NCI-H2171 treated with DMSO at 0.1 percent for 48 hours (cell line): ENCODE measurements around the gene CEBPE.

ENCODE experiments used
- DNase-seq: peaks from one replicate; lab custom pipeline; 2025; lab: John Stamatoyannopoulos, UW

CEBPE gene

DNA sequence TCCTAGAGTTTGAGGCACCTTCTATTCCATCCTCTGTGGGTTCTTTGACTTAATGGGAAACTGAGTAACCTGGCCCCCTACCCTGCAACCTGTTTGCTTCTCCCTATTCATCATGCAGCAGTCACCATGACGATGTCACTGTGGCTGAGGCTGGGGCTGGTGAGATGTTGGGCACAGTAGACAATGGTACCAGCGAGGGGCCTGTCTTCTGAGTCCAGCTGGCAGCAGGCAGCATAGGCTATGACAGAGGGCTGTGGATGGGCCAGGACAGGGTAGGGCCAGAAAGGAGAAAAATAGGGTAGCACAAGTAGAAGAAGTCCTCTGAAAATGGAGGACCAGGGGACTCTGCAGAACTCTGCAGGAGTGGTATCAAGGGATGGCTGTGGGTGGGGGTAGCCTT, 16.3 kb downstream of the CEBPE start:
- DNase-seq = no peak

- no peak for DNase-seq
Observed at GRCh38 chr14:23101986-23102625, 16.9 kb downstream of the CEBPE start.

- DNase-seq = no peak
Observed at GRCh38 chr14:23101213-23101970, 17.7 kb downstream of the CEBPE start.

DNA sequence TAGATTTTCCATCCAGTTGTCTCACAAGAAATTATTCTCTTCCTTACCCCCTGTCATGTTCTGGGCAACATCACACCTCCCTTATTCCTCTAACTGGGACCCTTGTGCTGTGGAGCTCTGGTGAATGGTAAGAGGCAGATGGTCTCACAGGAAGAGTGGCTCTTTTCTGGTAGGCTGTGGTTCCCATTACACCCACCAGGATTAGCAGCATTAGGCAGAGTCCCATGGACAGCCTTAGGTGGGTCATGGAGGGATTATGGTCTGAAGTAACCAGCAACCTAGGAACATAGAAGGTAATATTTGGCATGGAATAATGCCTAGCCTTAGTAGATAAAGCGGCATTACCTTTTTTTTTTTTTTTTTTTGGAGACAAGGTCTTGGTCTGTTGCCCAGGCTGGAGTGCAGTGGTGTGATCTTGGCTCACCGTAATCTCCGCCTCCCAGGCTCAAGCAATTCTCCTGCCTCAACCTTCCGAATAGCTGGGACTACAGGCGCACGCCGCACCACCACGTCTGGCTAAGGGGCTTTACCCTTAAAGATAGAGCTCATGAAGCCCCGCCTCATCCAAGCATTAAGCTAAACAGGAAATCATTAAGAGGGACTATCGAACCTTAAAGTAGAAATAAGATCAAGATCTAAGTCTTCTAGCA, 19.7 kb downstream of the CEBPE start:
- DNase-seq = no peak

DNA sequence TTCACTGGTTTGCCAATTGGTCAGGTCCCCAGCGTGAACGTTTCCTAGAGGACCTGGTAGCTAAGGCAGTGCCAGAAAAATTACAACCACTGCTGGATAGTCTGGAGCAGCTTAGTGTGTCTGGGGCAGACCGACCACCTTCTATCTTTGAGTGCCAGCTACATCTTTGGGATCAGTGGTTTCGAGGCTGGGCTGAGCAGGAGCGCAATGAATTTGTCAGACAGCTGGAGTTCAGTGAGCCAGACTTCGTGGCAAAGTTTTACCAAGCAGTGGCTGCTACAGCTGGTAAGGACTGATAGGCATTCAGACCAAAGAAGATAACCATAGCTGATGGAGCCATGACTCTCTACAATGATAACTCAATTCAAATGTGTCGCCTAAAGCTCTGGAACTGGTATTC, 21.3 kb downstream of the CEBPE start:
- DNase-seq = no peak

DNA sequence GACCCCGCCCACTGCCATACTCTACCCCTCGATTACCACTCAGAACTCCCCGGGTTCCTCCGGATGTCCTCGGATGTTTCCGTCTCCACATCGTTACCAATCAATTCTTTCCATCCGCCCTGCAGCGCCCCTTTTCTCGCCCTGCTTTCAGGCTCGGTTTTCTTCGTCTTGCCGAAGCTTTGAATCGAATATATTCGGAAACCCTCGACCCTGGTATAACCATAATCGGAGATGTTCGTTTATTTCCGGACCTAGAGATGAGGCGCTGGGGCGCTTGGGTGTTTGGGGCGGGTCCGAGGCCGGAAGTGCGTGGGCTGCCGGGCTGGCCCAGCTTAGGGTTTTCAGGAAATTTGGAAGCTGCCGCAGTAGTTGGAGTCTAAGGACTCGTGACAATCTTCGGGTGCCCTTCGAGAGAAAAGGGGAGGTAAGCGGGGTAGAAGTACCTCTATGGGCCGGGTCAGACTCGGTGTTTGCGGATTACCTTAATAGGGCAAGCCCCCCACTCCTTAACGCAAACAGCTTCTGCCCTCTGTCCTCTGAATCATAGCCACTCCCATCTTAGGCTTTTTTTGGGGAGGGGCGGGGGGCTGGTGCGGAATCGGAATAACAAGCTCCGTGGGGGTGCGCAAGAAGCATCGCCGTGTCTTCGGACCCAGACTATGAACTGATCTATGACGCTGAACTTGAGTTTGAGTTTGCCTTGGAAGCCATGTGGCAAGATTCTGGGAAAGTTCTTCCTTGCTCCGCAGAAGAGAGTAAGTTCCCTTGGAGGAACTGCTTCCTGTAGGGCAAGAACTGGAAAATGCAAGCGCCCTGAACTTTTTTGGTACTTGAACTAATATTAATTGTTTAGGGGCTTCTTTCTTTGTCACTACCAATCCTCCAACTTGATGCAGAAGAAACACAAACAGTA, 23.6 kb downstream of the CEBPE start, which contains the start of gene C14orf119:
Gene C14orf119, plus strand, starts transcription at position 310 of the 913 bp plus-strand sequence. CDS start 2,154 bp downstream, outside the sequence.
- DNase-seq = no peak

GRCh38 chr14:23094666-23095195, 24.3 kb downstream of the CEBPE start, which contains the start of gene ACIN1:
Gene ACIN1 (minus strand): TSS chr14:23095136. CDS start chr14:23095112, 24 bp downstream.
- DNase-seq = no peak

DNA sequence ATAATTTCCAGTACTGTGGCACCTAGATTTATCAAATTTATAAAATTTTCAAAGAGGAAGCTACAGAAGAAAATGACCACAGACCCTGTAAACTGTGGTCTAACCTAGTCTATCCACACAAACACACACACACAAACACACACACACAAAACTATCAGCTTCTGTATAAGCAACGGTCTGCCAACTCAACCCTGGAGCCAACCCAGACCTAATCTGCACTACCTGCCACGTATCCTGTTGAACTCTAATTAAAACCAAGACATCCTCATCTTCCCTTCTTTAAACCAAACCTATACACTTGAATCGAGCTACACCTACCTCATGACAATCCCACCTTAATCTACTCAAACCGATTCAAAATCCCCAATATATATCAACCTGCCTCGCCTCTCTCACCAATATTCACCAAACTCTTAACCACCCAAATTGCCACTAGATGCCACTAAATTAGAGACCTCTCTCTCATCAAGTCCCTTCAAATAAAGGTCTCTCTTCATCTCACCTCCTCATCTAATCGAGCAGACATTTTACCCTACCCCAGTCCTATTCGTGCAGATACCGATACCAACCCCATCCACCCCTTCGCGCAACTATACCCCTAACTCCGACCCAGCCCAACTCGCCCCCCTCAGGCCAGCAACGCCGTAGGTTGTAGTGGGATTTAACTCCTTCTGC, 24.9 kb downstream of the CEBPE start:
- DNase-seq = no peak

GRCh38 chr14:23093526-23093925, 25.5 kb downstream of the CEBPE start:
- DNase-seq = no peak

GRCh38 chr14:23093104-23093503, 26.0 kb downstream of the CEBPE start:
- no peak for DNase-seq

DNA sequence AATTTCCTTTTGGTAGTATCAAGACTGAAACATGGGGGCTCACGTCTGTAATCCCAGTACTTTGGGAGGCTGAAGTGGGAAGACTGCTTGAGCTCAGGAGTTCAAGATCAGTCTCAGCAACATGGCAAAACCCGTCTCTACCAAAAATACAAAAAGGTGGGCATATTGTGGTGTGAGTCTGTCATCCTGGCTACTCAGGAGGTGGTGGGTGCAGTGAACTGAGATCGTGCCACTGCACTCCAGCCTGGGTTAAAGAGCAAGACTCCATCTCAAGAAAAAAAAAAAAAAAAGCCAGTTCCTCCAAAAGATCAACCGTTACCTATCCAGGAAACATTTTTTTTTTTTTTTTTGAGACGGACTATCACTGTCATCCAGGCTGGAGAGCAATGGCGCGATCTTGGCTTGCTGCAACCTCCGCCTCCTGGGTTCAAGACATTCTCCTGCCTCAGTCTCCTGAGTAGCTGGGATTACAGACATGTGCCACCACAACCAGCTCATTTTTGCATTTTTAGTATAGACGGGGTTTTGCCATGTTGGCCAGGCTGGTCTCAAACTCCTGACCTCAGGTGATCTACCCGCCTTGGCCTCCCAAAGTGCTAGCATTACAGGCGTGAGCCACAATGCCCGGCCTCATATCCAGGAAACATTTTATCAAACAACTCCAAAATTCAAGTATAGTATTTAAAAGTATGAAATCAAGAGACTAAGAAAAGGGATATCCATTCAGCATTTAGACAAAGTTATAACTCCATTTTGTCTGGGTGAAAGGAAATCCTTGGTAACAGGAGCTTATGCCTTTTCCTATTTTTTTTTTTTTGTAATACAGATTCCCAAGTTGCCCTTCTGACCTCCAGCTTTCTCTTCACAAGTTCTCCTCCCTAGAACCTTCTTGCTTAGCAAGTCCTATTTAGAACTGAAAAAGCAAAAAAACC, 27.5 kb downstream of the CEBPE start:
- DNase-seq = no peak

DNA sequence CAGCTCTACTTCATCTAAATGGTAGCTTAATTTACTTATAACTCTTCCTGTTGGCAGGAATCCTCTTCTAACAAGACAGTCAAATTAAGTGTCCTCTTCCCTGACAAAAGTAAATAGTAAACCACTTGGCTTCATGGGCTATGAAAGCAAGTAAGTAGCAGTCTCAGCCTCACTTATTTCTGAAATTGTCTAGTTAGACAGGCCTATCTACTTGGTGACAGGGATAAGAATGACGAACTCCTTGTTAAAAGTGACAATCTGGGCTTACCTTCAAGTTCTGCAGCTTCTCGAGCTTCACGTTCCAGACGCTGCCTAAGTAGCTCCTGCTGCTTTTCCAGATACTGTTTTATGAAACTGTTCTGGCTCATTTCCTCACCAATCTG, 28.8 kb downstream of the CEBPE start:
- no peak for DNase-seq

DNA sequence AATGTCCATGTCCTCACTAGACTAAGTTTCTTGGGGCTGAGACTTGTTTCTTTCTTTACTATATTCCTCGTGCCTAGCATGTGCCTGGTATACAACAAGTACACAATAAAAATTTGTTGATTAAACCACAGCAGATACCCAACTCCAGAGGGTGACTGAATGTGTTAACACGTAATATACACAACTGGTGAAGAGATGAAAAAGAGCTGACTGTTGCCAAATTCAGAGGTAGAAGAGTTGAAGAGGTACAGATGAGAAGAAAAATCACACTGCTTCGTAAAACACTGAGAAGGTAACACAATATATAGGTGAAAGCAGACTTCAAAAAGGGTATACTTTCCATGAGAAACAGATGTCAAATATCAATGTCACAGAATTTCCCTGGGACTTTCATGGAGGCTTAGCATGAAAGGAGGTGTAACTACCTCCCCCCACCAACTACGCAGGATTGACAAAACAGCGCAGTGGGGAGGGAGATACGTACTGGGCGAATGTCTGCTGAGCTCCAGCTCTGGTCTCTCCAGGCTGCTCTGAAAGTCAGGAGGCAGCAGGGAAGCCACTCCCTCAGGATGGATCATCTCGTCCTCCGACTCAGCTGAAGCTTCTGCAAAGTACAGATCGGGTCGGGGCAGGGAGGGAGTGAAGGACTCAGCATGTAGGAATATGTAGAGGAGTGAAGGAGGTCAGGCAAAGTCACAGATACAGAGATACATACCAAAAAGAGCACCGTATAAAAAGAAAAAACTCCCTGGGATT, 29.4 kb downstream of the CEBPE start:
- DNase-seq = no peak

GRCh38 chr14:23086565-23086964, 32.5 kb downstream of the CEBPE start:
- no peak for DNase-seq

DNA sequence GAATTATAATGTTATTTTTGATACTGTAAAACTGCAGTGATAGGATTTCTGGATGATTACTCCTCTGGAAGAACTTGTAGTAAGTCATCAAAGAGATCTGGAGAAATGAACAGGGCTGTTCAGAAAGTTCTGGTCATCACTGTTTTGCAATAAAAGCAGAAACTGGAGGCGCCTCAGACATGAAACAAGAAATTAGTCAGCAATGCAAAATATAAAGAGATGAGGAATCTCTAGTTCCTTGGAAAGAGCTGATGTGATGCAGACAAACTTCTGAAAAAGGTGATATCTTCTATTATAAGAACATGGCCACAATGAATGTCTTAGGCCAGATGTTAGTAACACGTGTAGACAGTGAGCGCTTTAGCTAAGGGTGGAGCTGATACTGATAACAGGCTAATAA, 33.6 kb downstream of the CEBPE start:
- no peak for DNase-seq

DNA sequence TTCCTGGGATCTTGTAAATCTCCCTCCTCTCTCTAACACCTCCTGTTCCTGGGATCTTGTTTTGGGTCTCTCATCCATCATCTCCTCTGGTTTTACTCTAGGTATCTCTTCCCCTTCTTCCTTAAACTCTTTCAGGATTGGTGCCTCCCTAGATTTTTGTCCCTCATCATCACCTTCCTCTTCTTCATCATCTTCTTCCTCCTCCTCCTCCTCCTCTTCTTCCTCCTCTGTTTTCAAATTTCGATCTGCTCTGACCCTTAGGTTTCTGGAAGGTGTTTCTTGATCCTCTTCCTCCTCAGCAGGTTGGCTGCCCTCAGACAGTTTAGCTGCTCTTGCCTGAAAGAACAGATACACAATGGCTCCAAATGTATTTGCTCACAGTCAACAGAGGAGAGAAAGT, 38.6 kb downstream of the CEBPE start:
- no peak for DNase-seq

- DNase-seq = no peak
Observed at GRCh38 chr14:23079716-23080115, 39.3 kb downstream of the CEBPE start.

- DNase-seq = no peak
Observed at GRCh38 chr14:23078692-23079116, 40.4 kb downstream of the CEBPE start.

DNA sequence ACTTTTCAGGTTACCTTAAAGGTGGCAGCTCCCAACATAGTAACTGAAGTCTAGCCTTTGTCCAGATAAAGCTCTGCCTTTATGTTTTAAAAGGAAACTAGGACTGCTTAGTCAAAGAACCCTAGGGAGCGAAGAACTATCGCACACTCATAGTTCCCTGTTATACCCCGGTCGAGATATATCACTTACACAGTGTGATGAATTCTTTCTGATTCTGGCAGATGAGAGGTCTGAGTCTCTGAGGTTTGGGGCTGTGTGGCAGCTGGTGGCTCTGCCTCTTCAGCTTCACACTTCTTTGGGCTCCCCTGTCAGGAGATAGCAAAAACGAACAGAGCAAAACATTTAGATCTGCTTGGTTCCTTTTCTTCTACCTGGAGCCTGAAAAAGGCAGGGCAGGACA, 41.1 kb downstream of the CEBPE start:
- DNase-seq = no peak
